NT2/D1 (cell line): ENCODE data around the gene PIGN.

Experiments used
- SUZ12 ChIP-seq: IDR thresholded peaks from 2 replicates; pipeline ENCODE4 v1.6.1; 2011; ENCODE audit not compliant: insufficient read length, insufficient read depth; ENCODE audit errors: extremely low read depth
- YY1 ChIP-seq: IDR thresholded peaks from 2 replicates; pipeline ENCODE4 v1.6.1; 2011; ENCODE audit not compliant: insufficient read length, insufficient read depth
- ZNF274 ChIP-seq: IDR thresholded peaks from 2 replicates; pipeline ENCODE4 v1.6.1; 2011; ENCODE audit warnings: mild to moderate bottlenecking, low read depth, low read length

GRCh38 chr18:62026586-62026985 lies 160.3 kb downstream of the PIGN start:
- TF ChIP-seq ZNF274 (no peak), YY1 (no peak), SUZ12 (no peak)
